HG03045 (cell line): Measurements from ENCODE around the gene ARL6.
A peak's percentile ranks its signal among the peaks of the same experiment; 100 is the strongest.
"Not testable (repeated sequence)": the region's sequence is repeated elsewhere in the genome, so short reads cannot be mapped to it uniquely, and the experiment has no call there.

Experiments used
- ATAC-seq: cut with Tn5 transposase; IDR thresholded peaks from one replicate; pipeline ENCODE4 v1.9.1; 2021; ENCODE audit warnings: mild to moderate bottlenecking, moderate library complexity; ENCODE audit not compliant: unreplicated experiment

The ARL6 gene

GRCh38 chr3:97821287-97821773 lies 56.8 kb downstream of the ARL6 start:
- ATAC-seq = peak; percentile 53

DNA sequence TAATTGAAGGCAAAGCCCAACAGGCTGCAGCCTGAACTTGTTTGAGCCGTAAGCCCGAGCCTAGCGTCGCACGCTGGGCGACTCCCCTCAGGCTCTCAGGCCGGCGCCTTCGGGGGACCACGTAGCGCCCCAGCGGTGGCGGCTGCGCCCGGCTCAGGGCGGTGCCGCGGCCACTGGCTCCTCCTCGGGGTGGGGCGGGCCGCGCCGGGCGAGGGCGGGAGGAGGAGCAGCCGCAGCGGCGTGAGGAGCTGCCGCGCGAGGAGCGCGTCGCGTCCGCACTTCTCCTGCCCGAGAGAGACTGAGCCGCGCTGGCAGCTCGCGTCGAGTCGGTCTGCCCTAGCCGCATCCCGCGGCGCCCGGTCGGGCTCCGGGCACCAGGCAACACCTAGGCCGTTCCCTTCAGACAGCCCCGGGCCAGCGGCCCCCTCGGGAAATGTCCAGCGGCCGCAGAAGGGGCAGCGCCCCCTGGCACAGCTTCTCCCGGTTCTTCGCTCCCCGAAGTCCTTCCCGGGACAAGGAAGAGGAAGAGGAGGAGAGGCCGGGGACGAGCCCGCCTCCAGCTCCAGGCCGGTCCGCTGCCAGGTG lies 57.3 kb downstream of the ARL6 start, which contains the start of gene CRYBG3:
Gene CRYBG3 (plus strand): TSS at position 238 of the 585 bp plus-strand sequence. CDS start 196 bp downstream, at position 434.
- peak; percentile 99 for ATAC-seq

- ATAC-seq = peak; percentile 35
Measured at GRCh38 chr3:97822359-97822775, 57.8 kb downstream of the ARL6 start.

- ATAC-seq = no peak
Measured at GRCh38 chr3:97823046-97824004, 58.8 kb downstream of the ARL6 start.

DNA sequence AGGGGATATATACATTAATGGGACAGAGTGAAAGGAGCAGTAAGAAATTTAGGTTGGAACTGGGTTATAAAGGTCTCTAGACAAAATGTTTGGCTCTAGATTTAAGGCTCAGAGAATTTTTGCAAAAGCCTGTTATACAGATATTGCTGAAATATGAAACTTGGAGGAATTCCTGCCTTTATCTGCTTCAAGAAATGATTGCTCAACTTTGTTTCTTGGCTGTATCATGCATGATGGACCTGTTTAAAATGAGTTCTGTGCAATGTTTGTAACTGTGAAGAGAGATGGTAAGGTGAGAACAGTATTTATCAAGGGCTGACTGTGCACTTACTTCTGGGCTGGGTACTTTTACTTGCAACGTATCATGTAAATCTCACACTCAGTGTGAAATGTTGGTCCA lies 60.5 kb downstream of the ARL6 start:
- no peak for ATAC-seq

GRCh38 chr3:97827741-97828471 lies 63.3 kb downstream of the ARL6 start:
- ATAC-seq = no peak

DNA sequence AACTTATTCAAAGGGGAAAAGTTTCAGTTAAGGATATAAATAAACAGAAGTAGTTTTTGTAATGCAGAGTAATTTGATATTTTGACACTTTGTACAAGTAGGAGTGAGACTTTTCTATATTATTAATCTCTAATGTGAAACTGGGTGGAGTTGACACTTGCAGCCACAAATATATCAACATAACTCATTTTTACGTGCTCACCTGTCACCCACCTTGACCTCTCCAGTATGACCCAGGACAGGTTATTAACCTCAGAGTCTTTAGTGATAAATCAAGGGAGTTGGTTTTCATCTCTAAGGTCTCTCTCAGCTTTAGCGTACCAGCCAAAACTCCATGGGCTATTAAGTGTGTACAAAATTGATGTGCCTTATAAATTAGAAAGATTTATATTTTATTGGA lies 64.6 kb downstream of the ARL6 start:
- ATAC-seq = no peak

GRCh38 chr3:97830638-97831037 lies 66.1 kb downstream of the ARL6 start:
- ATAC-seq = no peak

- no peak for ATAC-seq
Measured at GRCh38 chr3:97831140-97831539, 66.6 kb downstream of the ARL6 start.

GRCh38 chr3:97833184-97833583 lies 68.6 kb downstream of the ARL6 start:
- ATAC-seq = not testable (repeated sequence)

- ATAC-seq = no peak
Measured at GRCh38 chr3:97835761-97836160, 71.2 kb downstream of the ARL6 start.

DNA sequence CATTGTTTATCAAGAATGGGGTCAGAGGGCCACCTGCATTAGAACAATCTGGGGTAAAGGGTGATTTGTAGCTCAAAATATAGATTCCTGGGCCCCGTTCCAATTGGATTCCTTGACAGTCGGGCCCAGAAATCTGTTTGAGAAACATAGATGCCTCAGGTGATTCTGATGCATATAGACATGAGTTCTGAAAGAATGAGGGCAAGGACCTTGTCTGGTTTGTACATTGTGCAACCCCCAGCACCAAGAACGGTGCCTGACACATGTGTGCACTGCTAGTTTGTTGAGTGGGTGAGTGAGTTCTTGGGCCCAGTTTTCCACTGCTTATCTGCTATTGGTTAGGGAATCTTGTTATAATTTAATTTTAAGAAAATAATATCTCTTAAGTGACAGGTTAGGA lies 73.8 kb downstream of the ARL6 start:
- ATAC-seq = no peak

DNA sequence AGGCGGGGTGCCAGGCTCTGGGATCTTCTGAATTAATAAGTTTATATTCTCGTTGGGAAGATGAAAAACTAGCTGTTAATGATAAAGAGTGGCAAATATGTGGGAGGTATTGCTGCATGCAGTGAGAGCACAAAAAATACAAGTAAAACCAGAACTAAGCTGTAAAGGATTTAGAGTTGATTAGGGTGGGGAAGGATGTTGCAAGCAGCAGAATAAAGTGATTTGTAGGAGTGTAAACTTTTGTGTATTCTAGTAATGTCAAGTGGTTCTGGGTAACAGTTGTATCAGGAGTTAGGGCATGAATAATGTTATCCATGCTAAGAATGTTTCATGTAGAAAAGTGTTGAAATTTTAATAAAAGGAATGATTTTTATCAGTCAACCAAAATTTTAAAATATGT lies 75.4 kb downstream of the ARL6 start:
- ATAC-seq = no peak

GRCh38 chr3:97841304-97841703 lies 76.7 kb downstream of the ARL6 start:
- ATAC-seq = no peak

- ATAC-seq = no peak
Measured at GRCh38 chr3:97841956-97842355, 77.4 kb downstream of the ARL6 start.

DNA sequence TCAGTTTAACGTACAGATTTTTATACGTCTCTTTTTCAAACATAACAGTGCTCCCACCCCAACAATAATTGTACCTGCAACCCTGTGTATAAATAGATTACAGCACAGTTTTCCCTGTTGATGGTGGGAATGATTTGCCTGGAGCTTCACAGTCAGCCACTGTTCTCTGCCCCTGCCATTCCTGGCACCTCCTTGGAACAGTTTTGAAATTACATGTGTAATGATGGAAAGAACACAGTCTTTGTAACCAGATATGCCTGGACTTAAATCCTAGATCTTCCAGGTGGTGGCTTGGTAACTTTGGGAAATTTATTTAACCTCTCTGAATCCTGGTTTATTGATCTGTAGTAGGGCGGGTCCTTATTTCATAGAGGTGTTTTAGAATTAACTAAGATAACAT lies 84.2 kb downstream of the ARL6 start:
- ATAC-seq = no peak
